GM18520 (cell line): ENCODE data around the gene CAVIN3.

ENCODE experiments used
- ATAC-seq: cut with Tn5 transposase; IDR thresholded peaks from one replicate; pipeline ENCODE4 v1.9.1; 2021; ENCODE audit not compliant: unreplicated experiment

The CAVIN3 gene

GRCh38 chr11:6271598-6271997 lies 48.7 kb downstream of the CAVIN3 start:
- ATAC-seq: no peak

- ATAC-seq: no peak
Measured at GRCh38 chr11:6270584-6271246, 49.6 kb downstream of the CAVIN3 start.

- ATAC-seq: no peak
Measured at GRCh38 chr11:6269994-6270393, 50.3 kb downstream of the CAVIN3 start.
